Prostate gland (tissue), 2 donors: ENCODE measurements around the gene PROM2. TPM values are rescaled to one million over a fixed set of nuclear protein-coding genes. Genes with fewer than 3 reads are reported as not detected.

Experiments
- DNase-seq: peaks from one replicate; pipeline ENCODE4 v3.0.0-alpha.2; 2019; ENCODE audit warnings: low spot score
- H3K27ac ChIP-seq, 2 donors: fragments of 200-600 bp; sonication (generic); 2 replicates each; pipeline ENCODE4 v1.5.1; 2017 to 2019
- H3K27me3 ChIP-seq: fragments of 200-600 bp; sonication (generic); replicated peaks from 2 replicates; pipeline ENCODE4 v1.5.1; 2019; ENCODE audit not compliant: insufficient read depth
- H3K36me3 ChIP-seq, 2 donors: fragments of 200-600 bp; sonication (generic); 1 replicate in 1 of 2; 2 replicates in 1 of 2; pipeline versions ENCODE4 v1.5.1 to v1.8.1; 2017 to 2019
- H3K4me1 ChIP-seq: fragments of 200-600 bp; sonication (generic); replicated peaks from 2 replicates; pipeline ENCODE4 v1.5.1; 2019
- H3K4me3 ChIP-seq, 2 donors: fragments of 200-600 bp; sonication (generic); 2 replicates each; pipeline ENCODE4 v1.5.1; 2017 to 2019
- H3K9me3 ChIP-seq: fragments of 200-600 bp; sonication (generic); 2 replicates; pipeline ENCODE4 v1.5.1; 2017
- CTCF ChIP-seq, 4 experiments: fragments of 200-600 bp in 2 of 4; fragments of 450-650 bp in 2 of 4; sonication (generic) in 2 of 4; IDR thresholded peaks; 1 replicate in 3 of 4; 2 replicates in 1 of 4; pipeline ENCODE4 v1.5.1; 2016 to 2019; ENCODE audit warnings: antibody characterized with exemption in 4 of 4, mild to moderate bottlenecking in 2 of 4, moderate library complexity in 2 of 4
- POLR2A ChIP-seq: fragments of 450-650 bp; IDR thresholded peaks from one replicate; pipeline ENCODE4 v1.6.1; 2016; ENCODE audit warnings: antibody characterized with exemption, mild to moderate bottlenecking
- POLR2AphosphoS5 ChIP-seq: sonication (generic); formaldehyde crosslinking; IDR thresholded peaks from one replicate; pipeline ENCODE4 v1.6.1; 2017; ENCODE audit warnings: antibody characterized with exemption
- WGBS: methylation state at CpG from one replicate; pipeline ENCODE4 v1.1.5; 2018; 5-methylcytosine and 5-hydroxymethylcytosine counted together
- intact Hi-C: fragments of 100-400 bp; cut with DNase I; formaldehyde crosslinking; loops from one replicate; pipeline ENCODE4 v1.14.2; 2022
- total RNA-seq, 2 donors: library from RNA; depleted of rRNA; stranded (reverse); fragments of >200 nt; gene quantifications; one replicate each; pipeline ENCODE4 v1.1.0, GENCODE V29; 2016

Gene PROM2
- total RNA-seq, 2 donors from 2014 or later = 43.4 to 80.1 TPM

DNA sequence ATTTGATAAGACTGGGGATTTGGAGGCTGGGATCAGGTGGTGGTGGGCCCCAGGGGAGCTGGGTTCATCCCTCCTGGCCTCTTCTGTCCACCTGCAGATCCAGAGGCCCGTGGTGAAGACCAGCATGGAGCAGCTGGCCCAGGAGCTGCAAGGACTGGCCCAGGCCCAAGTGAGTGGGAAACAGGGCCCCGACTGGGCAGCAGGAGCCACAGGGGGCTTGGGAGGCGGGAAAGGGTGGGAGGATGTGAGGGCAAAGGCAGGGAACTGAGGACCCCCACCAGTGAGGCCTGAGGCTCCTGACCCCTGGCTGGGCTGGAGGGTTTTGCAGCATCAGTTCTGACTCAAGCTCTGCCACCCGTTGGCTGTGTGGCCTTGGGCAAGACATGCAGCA lies 11.3 kb downstream of the PROM2 start:
- H3K27me3 ChIP-seq = no peaks in the 10 kb centered on the region
- no peaks in the 10 kb centered on the region for H3K36me3 ChIP-seq
- no peak overlapping the region for H3K4me3 ChIP-seq
- no peaks in the 10 kb centered on the region for H3K9me3 ChIP-seq
- 64% methylated on average over 4 of the region's 4 CpGs for WGBS
- TF ChIP-seq CTCF (IDR thresholded peaks at IDR 0.05) = no peak
- TF ChIP-seq POLR2A = no peak
- TF ChIP-seq POLR2AphosphoS5 = no peak
- no peak overlapping the region for H3K27ac ChIP-seq
- DNase-seq = no peak
- H3K4me1 ChIP-seq = no peaks in the 10 kb centered on the region
- intact Hi-C loops = no loop called here

- intact Hi-C loops = no loop called here
- no peak for DNase-seq
- no peaks in the 10 kb centered on the region for H3K4me1 ChIP-seq
- TF ChIP-seq POLR2A = no peak
- no peak for TF ChIP-seq CTCF (IDR thresholded peaks at IDR 0.05)
- no peak for TF ChIP-seq POLR2AphosphoS5
- no peaks in the 10 kb centered on the region for H3K27me3 ChIP-seq
- H3K9me3 ChIP-seq = no peaks in the 10 kb centered on the region
- 82% methylated on average over 7 of the region's 8 CpGs for WGBS
- H3K4me3 ChIP-seq = no peak overlapping the region
- H3K27ac ChIP-seq = no peak overlapping the region
- H3K36me3 ChIP-seq = no peaks in the 10 kb centered on the region
These were observed 13.1 kb downstream of the PROM2 start for GRCh38 chr2:95287336-95287735.

- no peak for DNase-seq
- intact Hi-C loops = no loop called here
- 84% methylated on average over 4 of the region's 5 CpGs for WGBS
- Histone ChIP-seq H3K36me3 (no peaks in the 10 kb centered on the region), H3K9me3 (no peaks in the 10 kb centered on the region), H3K27me3 (no peaks in the 10 kb centered on the region), H3K4me1 (no peaks in the 10 kb centered on the region), H3K27ac (no peak overlapping the region), H3K4me3 (no peak overlapping the region)
- TF ChIP-seq POLR2A (no peak), POLR2AphosphoS5 (no peak), CTCF (IDR thresholded peaks at IDR 0.05) (no peak)
These were observed 13.6 kb downstream of the PROM2 start for GRCh38 chr2:95287806-95288205.

DNA sequence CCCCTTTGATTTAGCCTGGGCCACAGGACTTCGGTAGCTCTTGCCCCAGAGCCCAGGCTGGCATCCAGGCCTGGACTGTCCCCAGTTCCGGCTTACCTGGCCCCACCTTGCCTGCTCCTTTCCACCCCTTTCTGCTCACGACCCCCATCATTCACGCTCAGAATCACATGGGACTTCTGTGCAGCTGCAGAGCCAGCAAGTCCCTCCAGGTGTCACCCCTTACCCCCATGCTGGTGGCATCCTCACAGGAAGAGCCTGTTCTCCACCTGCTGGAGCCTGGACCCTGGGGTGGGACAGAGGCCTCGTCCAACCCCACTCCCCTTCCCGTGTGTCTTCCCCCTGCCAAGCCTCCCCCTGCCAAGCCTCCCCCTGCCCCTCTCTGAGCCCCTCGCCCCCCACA lies 15.0 kb downstream of the PROM2 start:
- Histone ChIP-seq H3K4me1 (no peaks in the 10 kb centered on the region), H3K27ac (no peak overlapping the region), H3K27me3 (no peaks in the 10 kb centered on the region), H3K36me3 (no peaks in the 10 kb centered on the region), H3K4me3 (no peak overlapping the region), H3K9me3 (no peaks in the 10 kb centered on the region)
- intact Hi-C loops = no loop called here
- no peak for TF ChIP-seq POLR2A
- no peak for TF ChIP-seq POLR2AphosphoS5
- no peak for TF ChIP-seq CTCF (IDR thresholded peaks at IDR 0.05)
- no peak for DNase-seq
- 73% methylated on average over 7 of the region's 7 CpGs for WGBS

DNA sequence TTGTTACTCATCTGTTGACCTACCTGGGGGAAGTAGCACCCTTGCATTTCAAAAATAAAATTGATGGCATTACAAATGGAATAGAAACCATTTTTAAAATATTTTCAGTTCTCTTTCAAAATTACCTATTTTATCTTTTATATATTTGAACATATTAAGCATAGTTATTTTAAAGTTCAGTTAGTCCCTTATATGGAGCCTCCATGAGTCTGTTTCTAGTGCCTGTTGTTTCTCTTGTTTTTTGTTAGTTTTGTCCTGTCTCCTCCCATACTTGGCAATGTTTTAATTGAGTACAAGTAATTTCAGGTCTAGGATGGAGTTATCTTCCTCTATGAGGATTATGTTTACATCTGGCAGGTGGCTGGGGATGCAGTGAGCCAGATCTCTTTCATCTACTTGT lies 17.0 kb downstream of the PROM2 start:
- Histone ChIP-seq H3K4me3 (no peak overlapping the region), H3K36me3 (no peaks in the 10 kb centered on the region), H3K27ac (no peak overlapping the region), H3K4me1 (no peaks in the 10 kb centered on the region), H3K9me3 (no peaks in the 10 kb centered on the region), H3K27me3 (no peaks in the 10 kb centered on the region)
- no peak for DNase-seq
- TF ChIP-seq POLR2A (no peak), CTCF (IDR thresholded peaks at IDR 0.05) (no peak), POLR2AphosphoS5 (no peak)
- intact Hi-C loops = no loop called here
